ENCODE data around the gene PODXL2.
"Not testable (repeated sequence)": the region's sequence is repeated elsewhere in the genome, so short reads cannot be mapped to it uniquely, and the experiment has no call there.

- TF ChIP-seq, protein P1, sequence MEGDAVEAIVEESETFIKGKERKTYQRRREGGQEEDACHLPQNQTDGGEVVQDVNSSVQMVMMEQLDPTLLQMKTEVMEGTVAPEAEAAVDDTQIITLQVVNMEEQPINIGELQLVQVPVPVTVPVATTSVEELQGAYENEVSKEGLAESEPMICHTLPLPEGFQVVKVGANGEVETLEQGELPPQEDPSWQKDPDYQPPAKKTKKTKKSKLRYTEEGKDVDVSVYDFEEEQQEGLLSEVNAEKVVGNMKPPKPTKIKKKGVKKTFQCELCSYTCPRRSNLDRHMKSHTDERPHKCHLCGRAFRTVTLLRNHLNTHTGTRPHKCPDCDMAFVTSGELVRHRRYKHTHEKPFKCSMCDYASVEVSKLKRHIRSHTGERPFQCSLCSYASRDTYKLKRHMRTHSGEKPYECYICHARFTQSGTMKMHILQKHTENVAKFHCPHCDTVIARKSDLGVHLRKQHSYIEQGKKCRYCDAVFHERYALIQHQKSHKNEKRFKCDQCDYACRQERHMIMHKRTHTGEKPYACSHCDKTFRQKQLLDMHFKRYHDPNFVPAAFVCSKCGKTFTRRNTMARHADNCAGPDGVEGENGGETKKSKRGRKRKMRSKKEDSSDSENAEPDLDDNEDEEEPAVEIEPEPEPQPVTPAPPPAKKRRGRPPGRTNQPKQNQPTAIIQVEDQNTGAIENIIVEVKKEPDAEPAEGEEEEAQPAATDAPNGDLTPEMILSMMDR (IDR thresholded peaks at IDR 0.05) = not testable (repeated sequence)
- TF ChIP-seq EZH2 (IDR thresholded peaks at IDR 0.05; ENCODE audit: borderline replicate concordance, insufficient read depth, low read depth, low read length, poor library complexity, severe bottlenecking) = not testable (repeated sequence)
These were observed 26.0 kb downstream of the PODXL2 start for GRCh38 chr3:127654993-127655392.

Measured in B cell (primary cell).